ENCODE measurements around the gene CST4. TPM values are rescaled to one million over a fixed set of nuclear protein-coding genes. Genes with fewer than 3 reads are reported as not detected.
"Not testable (repeated sequence)": the region's sequence is repeated elsewhere in the genome, so short reads cannot be mapped to it uniquely, and the experiment has no call there.

Gene CST4
- polyA plus RNA-seq (2012; rRNA removed), result not detected in 2 replicates
- not detected in 2 replicates for polyA plus RNA-seq (2012; cell fraction: cytosol; rRNA removed)
- polyA plus RNA-seq (2012; cell fraction: nucleus; rRNA removed), result not detected in 2 replicates

GRCh38 chr20:23688684-23689398 lies at the start of gene CST4:
Gene CST4, minus strand, starts transcription at chr20:23689038. Its CDS starts 69 bp downstream, at chr20:23688969.
- H3K79me2 ChIP-seq (ENCODE audit: insufficient read depth); H3K36me3 ChIP-seq (replicated peaks in 1 of 2; ENCODE audit: control insufficient read depth in 1 of 2, insufficient read depth in 2 of 2, low read length in 1 of 2); H3K4me3 ChIP-seq (ENCODE audit: low read depth in 2 of 2, low read length in 1 of 2); H3K9me2 ChIP-seq; H3K4me2 ChIP-seq; H2AFZ ChIP-seq (ENCODE audit: low read depth); CTCF ChIA-PET; H3F3A ChIP-seq (replicated peaks; ENCODE audit: insufficient read depth); H4K20me1 ChIP-seq (ENCODE audit: insufficient read depth); H3K27ac ChIP-seq (ENCODE audit: low read depth in 2 of 2, low read length in 1 of 2); H3K4me1 ChIP-seq (ENCODE audit: control insufficient read depth in 1 of 2, insufficient read depth in 2 of 2, low read depth in 1 of 2, low read length in 1 of 2); DNase-seq; H3K9ac ChIP-seq; H3K9me3 ChIP-seq; POLR2A ChIA-PET; H3K27me3 ChIP-seq (ENCODE audit: insufficient read depth): not testable (repeated sequence)
- WGBS (ENCODE audit: low lambda C conversion rate), result 43% methylated on average over 3 of the region's 12 CpGs

- H3K4me2 ChIP-seq; H3K9me3 ChIP-seq; DNase-seq; H3K4me3 ChIP-seq (ENCODE audit: low read depth in 2 of 2, low read length in 1 of 2); H3K9ac ChIP-seq; H3K27ac ChIP-seq (ENCODE audit: low read depth in 2 of 2, low read length in 1 of 2); H3K9me2 ChIP-seq; H3K27me3 ChIP-seq (ENCODE audit: insufficient read depth); H3K36me3 ChIP-seq (replicated peaks in 1 of 2; ENCODE audit: control insufficient read depth in 1 of 2, insufficient read depth in 2 of 2, low read length in 1 of 2); H2AFZ ChIP-seq (ENCODE audit: low read depth); CTCF ChIA-PET; H3F3A ChIP-seq (replicated peaks; ENCODE audit: insufficient read depth); H3K4me1 ChIP-seq (ENCODE audit: control insufficient read depth in 1 of 2, insufficient read depth in 2 of 2, low read depth in 1 of 2, low read length in 1 of 2); H4K20me1 ChIP-seq (ENCODE audit: insufficient read depth); POLR2A ChIA-PET; H3K79me2 ChIP-seq (ENCODE audit: insufficient read depth): not testable (repeated sequence)
- WGBS (ENCODE audit: low lambda C conversion rate), result 8% methylated on average over 3 of the region's 3 CpGs
These were observed 46.6 kb upstream of the CST4 start for GRCh38 chr20:23735391-23735790.

- H3K27ac ChIP-seq (ENCODE audit: low read depth in 2 of 2, low read length in 1 of 2); DNase-seq; H4K20me1 ChIP-seq (ENCODE audit: insufficient read depth); H3K9ac ChIP-seq; H3K79me2 ChIP-seq (ENCODE audit: insufficient read depth); H3F3A ChIP-seq (replicated peaks; ENCODE audit: insufficient read depth); H3K4me2 ChIP-seq; H3K4me1 ChIP-seq (ENCODE audit: control insufficient read depth in 1 of 2, insufficient read depth in 2 of 2, low read depth in 1 of 2, low read length in 1 of 2); CTCF ChIA-PET; H3K36me3 ChIP-seq (replicated peaks in 1 of 2; ENCODE audit: control insufficient read depth in 1 of 2, insufficient read depth in 2 of 2, low read length in 1 of 2); H3K9me2 ChIP-seq; POLR2A ChIA-PET; H3K9me3 ChIP-seq; H3K4me3 ChIP-seq (ENCODE audit: low read depth in 2 of 2, low read length in 1 of 2); H3K27me3 ChIP-seq (ENCODE audit: insufficient read depth); H2AFZ ChIP-seq (ENCODE audit: low read depth): not testable (repeated sequence)
- WGBS (ENCODE audit: low lambda C conversion rate), result 4% methylated on average over 2 of the region's 2 CpGs
These were observed 46.1 kb upstream of the CST4 start for GRCh38 chr20:23734949-23735348.

GRCh38 chr20:23734440-23734839 lies 45.6 kb upstream of the CST4 start:
- H3K36me3 ChIP-seq (replicated peaks in 1 of 2; ENCODE audit: control insufficient read depth in 1 of 2, insufficient read depth in 2 of 2, low read length in 1 of 2); H3K79me2 ChIP-seq (ENCODE audit: insufficient read depth); CTCF ChIA-PET; H3K4me3 ChIP-seq (ENCODE audit: low read depth in 2 of 2, low read length in 1 of 2); H3K9me3 ChIP-seq; POLR2A ChIA-PET; H4K20me1 ChIP-seq (ENCODE audit: insufficient read depth); H3K9ac ChIP-seq; DNase-seq; H2AFZ ChIP-seq (ENCODE audit: low read depth); H3K4me1 ChIP-seq (ENCODE audit: control insufficient read depth in 1 of 2, insufficient read depth in 2 of 2, low read depth in 1 of 2, low read length in 1 of 2); H3K27me3 ChIP-seq (ENCODE audit: insufficient read depth); H3K9me2 ChIP-seq; H3F3A ChIP-seq (replicated peaks; ENCODE audit: insufficient read depth); H3K4me2 ChIP-seq; H3K27ac ChIP-seq (ENCODE audit: low read depth in 2 of 2, low read length in 1 of 2): not testable (repeated sequence)
- WGBS (ENCODE audit: low lambda C conversion rate), result 0% methylated on average over 1 of the region's 1 CpG

Data from SK-N-SH (cell line).